Esophagus squamous epithelium (tissue), 5 donors: ENCODE data around the gene BCL11B. TPM values are rescaled to one million over a fixed set of nuclear protein-coding genes. Genes with fewer than 3 reads are reported as not detected.

Experiments used
- DNase-seq: peaks from one replicate; lab custom pipeline; 2025; lab: John Stamatoyannopoulos, UW
- H3K27ac ChIP-seq, 4 donors: fragments of 200-600 bp; sonication (generic); one replicate each; pipeline ENCODE4 v1.5.1; 2016 to 2019; ENCODE audit warnings: mild to moderate bottlenecking in 1 of 4
- H3K27me3 ChIP-seq, 4 donors: fragments of 200-600 bp; sonication (generic); 1 replicate in 3 of 4; 2 replicates in 1 of 4; pipeline versions ENCODE4 v1.5.1 to v1.6.0; 2017 to 2021; ENCODE audit warnings: antibody characterized with exemption in 1 of 4
- H3K36me3 ChIP-seq, 3 donors: fragments of 200-600 bp; sonication (generic); one replicate each; pipeline ENCODE4 v1.5.1; 2016 to 2019
- H3K4me1 ChIP-seq, 3 donors: fragments of 200-600 bp; sonication (generic); one replicate each; pipeline ENCODE4 v1.5.1; 2017 to 2019
- H3K4me3 ChIP-seq, 4 donors: fragments of 200-600 bp; sonication (generic); 1 replicate in 3 of 4; 2 replicates in 1 of 4; pipeline ENCODE4 v1.5.1; 2016 to 2019; ENCODE audit warnings: mild to moderate bottlenecking in 2 of 4, moderate library complexity in 1 of 4
- H3K9me3 ChIP-seq, 3 donors: fragments of 200-600 bp; sonication (generic); one replicate each; pipeline ENCODE4 v1.5.1; 2016 to 2019
- POLR2A ChIP-seq, 4 donors: fragments of 450-650 bp; IDR thresholded peaks; one replicate each; pipeline ENCODE4 v1.6.1; 2017; ENCODE audit warnings: antibody characterized with exemption in 4 of 4, mild to moderate bottlenecking in 4 of 4, moderate library complexity in 3 of 4
- WGBS, 2 donors: methylation state at CpG; one replicate each; pipeline ENCODE4 v1.1.5; 2018; 5-methylcytosine and 5-hydroxymethylcytosine counted together
- intact Hi-C: fragments of 100-400 bp; cut with DNase I; formaldehyde crosslinking; loops from one replicate; pipeline ENCODE4 v1.15.0; 2022
- total RNA-seq, 4 donors: library from RNA; depleted of rRNA; stranded (reverse); fragments of >200 nt; gene quantifications; one replicate each; pipeline ENCODE4 v1.1.0, GENCODE V29; 2016
- TF ChIP-seq, protein P1 (sequence below), 6 experiments: fragments of 450-650 bp in 4 of 6; fragments of 200-600 bp in 2 of 6; sonication (generic) in 2 of 6; IDR thresholded peaks; one replicate each; pipeline ENCODE4 v1.5.1; 2016 to 2019; ENCODE audit warnings: antibody characterized with exemption in 6 of 6, mild to moderate bottlenecking in 4 of 6, moderate library complexity in 4 of 6
- donor health status: DM: yes; HTN: yes; CAD: no.

Gene BCL11B
- total RNA-seq, 4 donors from 2014 or later: 10.1 to 19.3 (median 12.9) TPM

DNA sequence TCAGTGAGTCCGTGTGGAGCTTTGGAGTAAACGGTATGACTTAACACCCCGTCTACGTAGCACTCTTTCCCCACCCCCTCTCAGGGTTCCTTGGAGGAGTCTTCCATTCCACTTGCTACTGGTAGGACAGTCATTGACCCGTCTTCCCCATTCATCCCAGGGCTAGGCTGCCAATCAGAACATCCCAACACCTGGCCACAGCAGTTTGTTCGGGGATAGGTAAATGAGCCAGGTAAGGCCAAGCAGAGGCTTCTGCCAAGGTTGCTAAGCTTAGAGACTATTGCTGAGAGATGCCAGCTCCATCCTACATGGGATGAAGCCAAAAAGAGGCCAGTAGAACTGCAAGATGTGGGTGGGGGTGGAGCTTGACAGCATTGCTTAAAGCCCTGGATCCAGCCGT, 130.8 kb downstream of the BCL11B start:
- 89 to 98% methylated on average over 6 to 7 of the region's 7 CpGs for WGBS, 2 donors
- no peaks in the 10 kb centered on the region for H3K9me3 ChIP-seq
- no peak overlapping the region for H3K27ac ChIP-seq
- intact Hi-C loops: no loop called here
- no peaks in the 10 kb centered on the region for H3K36me3 ChIP-seq
- H3K4me3 ChIP-seq: no peak overlapping the region
- no peak for DNase-seq
- H3K4me1 ChIP-seq: no peaks in the 10 kb centered on the region
- no peak for TF ChIP-seq POLR2A (IDR thresholded peaks at IDR 0.05)
- TF ChIP-seq, protein P1, sequence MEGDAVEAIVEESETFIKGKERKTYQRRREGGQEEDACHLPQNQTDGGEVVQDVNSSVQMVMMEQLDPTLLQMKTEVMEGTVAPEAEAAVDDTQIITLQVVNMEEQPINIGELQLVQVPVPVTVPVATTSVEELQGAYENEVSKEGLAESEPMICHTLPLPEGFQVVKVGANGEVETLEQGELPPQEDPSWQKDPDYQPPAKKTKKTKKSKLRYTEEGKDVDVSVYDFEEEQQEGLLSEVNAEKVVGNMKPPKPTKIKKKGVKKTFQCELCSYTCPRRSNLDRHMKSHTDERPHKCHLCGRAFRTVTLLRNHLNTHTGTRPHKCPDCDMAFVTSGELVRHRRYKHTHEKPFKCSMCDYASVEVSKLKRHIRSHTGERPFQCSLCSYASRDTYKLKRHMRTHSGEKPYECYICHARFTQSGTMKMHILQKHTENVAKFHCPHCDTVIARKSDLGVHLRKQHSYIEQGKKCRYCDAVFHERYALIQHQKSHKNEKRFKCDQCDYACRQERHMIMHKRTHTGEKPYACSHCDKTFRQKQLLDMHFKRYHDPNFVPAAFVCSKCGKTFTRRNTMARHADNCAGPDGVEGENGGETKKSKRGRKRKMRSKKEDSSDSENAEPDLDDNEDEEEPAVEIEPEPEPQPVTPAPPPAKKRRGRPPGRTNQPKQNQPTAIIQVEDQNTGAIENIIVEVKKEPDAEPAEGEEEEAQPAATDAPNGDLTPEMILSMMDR (IDR thresholded peaks at IDR 0.05): no peak
- no peaks in the 10 kb centered on the region for H3K27me3 ChIP-seq

DNA sequence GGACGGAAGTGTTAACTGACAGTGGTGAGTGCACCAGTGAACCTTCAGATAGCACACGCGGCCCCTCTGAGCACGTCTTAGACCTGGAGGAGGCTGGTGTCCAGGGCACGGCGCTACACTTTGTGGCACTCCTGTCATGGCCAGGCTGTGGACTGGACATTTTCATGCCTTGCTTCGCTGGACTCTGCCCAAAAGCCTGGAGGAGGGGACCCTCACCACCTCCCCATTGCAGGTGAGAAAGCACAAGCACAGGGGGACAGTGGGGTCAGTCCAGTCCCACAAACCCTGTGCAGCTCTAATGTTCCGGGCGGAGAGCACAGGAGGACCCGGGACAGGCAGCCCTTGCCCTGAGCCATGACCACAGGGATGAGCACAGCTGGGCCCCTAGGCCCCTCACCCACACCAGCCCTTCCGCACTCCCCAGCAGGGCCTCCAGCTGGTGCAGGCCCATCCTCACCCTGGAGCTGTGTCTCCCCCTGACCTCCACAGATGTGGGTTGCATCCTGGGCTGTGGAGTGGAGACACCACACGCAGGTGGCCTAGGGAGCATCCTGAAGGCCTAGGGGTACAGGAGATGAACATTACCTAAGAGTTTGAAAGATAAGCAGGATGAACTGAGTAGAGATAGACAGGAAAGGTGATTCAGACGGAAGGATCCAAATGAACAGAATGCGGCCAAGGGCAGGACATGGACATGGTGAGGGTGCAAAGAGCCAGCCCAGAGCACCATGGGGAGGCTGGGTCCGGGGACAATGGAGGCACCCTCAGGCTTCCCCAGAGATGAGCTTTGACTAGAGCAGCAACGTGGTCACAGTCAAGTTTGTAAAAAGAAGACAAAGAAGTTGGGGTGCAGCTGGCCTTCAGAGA, 132.8 kb downstream of the BCL11B start:
- H3K4me3 ChIP-seq: no peak overlapping the region
- no peak overlapping the region for H3K27ac ChIP-seq
- peaks cover 0 to 2% (median 0%) of the 10 kb centered on the region in 3 donors for H3K4me1 ChIP-seq
- H3K36me3 ChIP-seq: no peaks in the 10 kb centered on the region
- H3K27me3 ChIP-seq: no peaks in the 10 kb centered on the region
- DNase-seq: no peak
- no peak for TF ChIP-seq POLR2A (IDR thresholded peaks at IDR 0.05)
- TF ChIP-seq, protein P1 (IDR thresholded peaks at IDR 0.05): no peak
- intact Hi-C loops: no loop called here
- no peaks in the 10 kb centered on the region for H3K9me3 ChIP-seq
- WGBS, 2 donors: 85 to 90% methylated on average over 12 to 14 of the region's 16 CpGs

DNA sequence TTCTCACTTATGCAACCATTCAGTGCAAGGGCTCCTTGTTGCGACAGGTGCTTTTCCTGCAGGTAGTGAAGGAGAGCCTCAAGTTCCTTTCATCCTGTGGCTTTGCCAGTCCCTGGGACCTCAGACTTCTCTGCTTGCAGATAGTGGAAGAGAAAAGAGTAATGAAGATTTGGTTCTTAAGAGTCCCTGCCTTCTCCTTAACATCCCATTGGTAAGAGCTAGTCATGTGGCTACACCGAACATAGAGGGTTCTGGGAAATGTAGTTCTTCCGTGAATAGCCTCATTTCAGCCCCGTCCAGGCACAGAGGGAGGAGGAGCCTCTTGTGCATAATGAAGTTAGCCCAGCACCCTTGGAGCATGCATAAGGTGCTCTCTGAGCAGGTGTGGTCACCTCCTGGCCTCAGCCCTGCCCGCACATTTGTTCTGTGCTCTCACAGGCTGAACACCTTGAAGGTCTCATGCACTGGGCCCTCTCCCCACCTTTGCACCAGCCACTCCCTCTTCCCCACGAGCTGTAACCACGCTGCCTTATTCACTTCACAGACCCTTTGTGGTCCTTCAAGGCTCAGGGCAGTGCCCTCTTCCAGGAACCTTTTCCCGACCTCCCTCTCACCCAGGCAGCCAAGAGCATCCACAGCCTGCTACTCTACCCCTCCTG, 134.0 kb downstream of the BCL11B start:
- intact Hi-C loops: no loop called here
- 73 to 80% methylated on average over 7 of the region's 8 CpGs for WGBS, 2 donors
- H3K27me3 ChIP-seq: no peaks in the 10 kb centered on the region
- no peak for TF ChIP-seq POLR2A (IDR thresholded peaks at IDR 0.05)
- TF ChIP-seq, protein P1 (IDR thresholded peaks at IDR 0.05): no peak
- H3K9me3 ChIP-seq: no peaks in the 10 kb centered on the region
- no peak overlapping the region for H3K4me3 ChIP-seq
- DNase-seq: no peak
- no peak overlapping the region for H3K27ac ChIP-seq
- H3K36me3 ChIP-seq: no peaks in the 10 kb centered on the region
- H3K4me1 ChIP-seq: peaks cover 0 to 12% (median 0%) of the 10 kb centered on the region in 3 donors

DNA sequence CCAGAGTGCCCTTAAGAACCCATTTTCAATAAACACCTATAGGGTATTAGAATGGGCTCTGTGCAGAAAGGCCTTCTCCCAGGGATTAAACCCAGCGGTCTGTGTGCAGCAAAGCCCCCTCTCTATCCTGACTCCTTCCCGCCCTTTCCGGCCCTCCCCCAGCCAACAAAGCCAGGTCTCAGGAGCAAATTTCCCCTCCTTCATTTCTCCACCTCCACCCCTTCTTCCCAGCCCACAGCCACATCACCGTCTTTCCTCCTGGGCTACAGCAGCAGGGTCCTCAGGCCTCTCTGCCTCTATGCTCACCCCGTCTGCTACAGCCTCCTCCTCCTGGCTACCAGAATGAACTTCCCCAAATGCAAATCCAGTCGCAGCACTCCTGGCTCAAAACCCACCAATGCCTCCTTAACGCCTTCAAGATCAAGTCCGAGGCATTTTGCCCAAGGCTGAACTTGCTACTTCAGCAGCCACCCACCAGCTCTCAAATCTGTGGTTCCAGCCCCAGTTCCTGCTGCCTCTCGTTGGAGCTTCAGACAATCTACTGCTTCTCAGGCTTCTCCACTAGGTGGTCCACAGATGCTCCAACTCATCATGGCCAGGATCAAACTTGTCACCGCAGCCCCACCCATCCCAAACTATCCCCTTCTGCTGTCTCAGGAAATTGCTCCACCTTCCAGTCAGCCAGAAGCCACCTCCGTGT, 134.8 kb downstream of the BCL11B start:
- Histone ChIP-seq H3K4me1 (peaks cover 0 to 12% (median 0%) of the 10 kb centered on the region in 3 donors), H3K27ac (no peak overlapping the region), H3K4me3 (no peak overlapping the region), H3K36me3 (no peaks in the 10 kb centered on the region), H3K27me3 (no peaks in the 10 kb centered on the region), H3K9me3 (no peaks in the 10 kb centered on the region)
- 73 to 78% methylated on average over 10 to 11 of the region's 11 CpGs for WGBS, 2 donors
- no peak for DNase-seq
- no peak for TF ChIP-seq POLR2A (IDR thresholded peaks at IDR 0.05)
- TF ChIP-seq, protein P1 (IDR thresholded peaks at IDR 0.05): no peak
- intact Hi-C loops: no loop called here
